HepG2 (cell line): ENCODE measurements around the gene COX5B.

Source experiments
- HMG20B ChIP-seq: conservative IDR thresholded peaks from 2 replicates; pipeline ENCODE4 v1.6.1; 2016; ENCODE audit warnings: missing genetic modification reagents, missing compliant biosample characterization
- HNF4A ChIP-seq: sonication (generic); formaldehyde crosslinking; IDR thresholded peaks from 2 replicates; pipeline ENCODE4 v1.4.0; 2020; ENCODE audit warnings: missing genetic modification reagents
- MAFG ChIP-seq: sonication (generic); formaldehyde crosslinking; IDR thresholded peaks from 2 replicates; pipeline ENCODE4 v1.5.1; 2020; ENCODE audit warnings: mild to moderate bottlenecking, missing genetic modification reagents
- POLR2AphosphoS2 ChIP-seq: IDR thresholded peaks from 2 replicates; pipeline ENCODE4 v1.6.1; 2011; ENCODE audit warnings: low read depth, low read length, improper control_type of control experiment
- TAF1 ChIP-seq: sonication (generic); formaldehyde crosslinking; IDR thresholded peaks from 2 replicates; pipeline ENCODE4 v1.4.0; 2020; ENCODE audit warnings: missing genetic modification reagents
- ZBTB8A ChIP-seq: sonication (generic); formaldehyde crosslinking; IDR thresholded peaks from 2 replicates; pipeline ENCODE4 v1.4.0; 2020; ENCODE audit warnings: mild to moderate bottlenecking, low read depth, missing genetic modification reagents, borderline replicate concordance
- ZFP36 ChIP-seq: fragments of 150-350 bp; IDR thresholded peaks from 2 replicates; pipeline ENCODE4 v1.6.1; 2018; ENCODE audit warnings: borderline replicate concordance, low read length, low read depth; ENCODE audit not compliant: partially characterized antibody
- ZFP41 ChIP-seq: sonication (generic); formaldehyde crosslinking; IDR thresholded peaks from 2 replicates; pipeline ENCODE4 v1.4.0; 2020; ENCODE audit warnings: mild to moderate bottlenecking, missing genetic modification reagents, borderline replicate concordance
- ZNF678 ChIP-seq: sonication (generic); formaldehyde crosslinking; IDR thresholded peaks from 2 replicates; pipeline ENCODE4 v1.4.0; 2020; ENCODE audit warnings: mild to moderate bottlenecking, missing genetic modification reagents
- TF ChIP-seq, protein P1 (sequence below): sonication (generic); formaldehyde crosslinking; IDR thresholded peaks from 2 replicates; pipeline ENCODE4 v1.5.0; 2020; ENCODE audit warnings: mild to moderate bottlenecking, missing genetic modification reagents, moderate library complexity
- TF ChIP-seq, protein P2 (sequence below): sonication (generic); formaldehyde crosslinking; conservative IDR thresholded peaks from 2 replicates; pipeline ENCODE4 v1.4.0; 2020; ENCODE audit warnings: missing genetic modification reagents

DNA sequence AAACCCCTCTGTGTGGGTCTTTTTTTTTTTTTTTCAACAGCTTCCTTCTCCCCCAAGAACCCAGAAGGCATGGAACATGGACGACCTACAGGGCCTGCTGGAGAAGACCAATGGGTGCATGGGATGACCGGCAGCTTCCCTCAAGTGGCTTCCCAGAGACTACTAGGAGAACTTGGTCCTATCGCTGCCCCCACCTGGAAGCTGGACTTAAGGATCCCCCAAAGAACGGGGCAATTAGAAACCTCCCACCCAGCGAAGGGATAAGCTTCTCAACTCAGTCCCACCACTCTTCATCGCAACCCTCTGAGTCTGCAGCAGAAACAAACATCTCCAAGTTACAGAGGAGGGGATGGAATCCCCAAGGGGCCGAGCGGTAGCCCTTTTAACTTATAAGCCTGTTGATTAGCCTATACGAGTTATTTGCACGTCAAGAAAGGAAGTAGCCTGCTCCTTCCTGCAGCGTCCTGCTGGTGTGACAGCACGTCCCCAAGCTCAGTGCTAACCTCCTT, 16.6 kb downstream of the COX5B start:
- TF ChIP-seq ZBTB8A (CRISPR knock-in tag) = no peak
- no peak for TF ChIP-seq TAF1 (CRISPR knock-in tag)
- TF ChIP-seq HNF4A = no peak
- TF ChIP-seq ZFP41 (CRISPR knock-in tag) = no peak
- TF ChIP-seq, protein P1, sequence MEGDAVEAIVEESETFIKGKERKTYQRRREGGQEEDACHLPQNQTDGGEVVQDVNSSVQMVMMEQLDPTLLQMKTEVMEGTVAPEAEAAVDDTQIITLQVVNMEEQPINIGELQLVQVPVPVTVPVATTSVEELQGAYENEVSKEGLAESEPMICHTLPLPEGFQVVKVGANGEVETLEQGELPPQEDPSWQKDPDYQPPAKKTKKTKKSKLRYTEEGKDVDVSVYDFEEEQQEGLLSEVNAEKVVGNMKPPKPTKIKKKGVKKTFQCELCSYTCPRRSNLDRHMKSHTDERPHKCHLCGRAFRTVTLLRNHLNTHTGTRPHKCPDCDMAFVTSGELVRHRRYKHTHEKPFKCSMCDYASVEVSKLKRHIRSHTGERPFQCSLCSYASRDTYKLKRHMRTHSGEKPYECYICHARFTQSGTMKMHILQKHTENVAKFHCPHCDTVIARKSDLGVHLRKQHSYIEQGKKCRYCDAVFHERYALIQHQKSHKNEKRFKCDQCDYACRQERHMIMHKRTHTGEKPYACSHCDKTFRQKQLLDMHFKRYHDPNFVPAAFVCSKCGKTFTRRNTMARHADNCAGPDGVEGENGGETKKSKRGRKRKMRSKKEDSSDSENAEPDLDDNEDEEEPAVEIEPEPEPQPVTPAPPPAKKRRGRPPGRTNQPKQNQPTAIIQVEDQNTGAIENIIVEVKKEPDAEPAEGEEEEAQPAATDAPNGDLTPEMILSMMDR (CRISPR knock-in tag) = peak; percentile 30
- TF ChIP-seq MAFG = no peak
- TF ChIP-seq POLR2AphosphoS2 = no peak
- TF ChIP-seq ZNF678 = no peak
- TF ChIP-seq, protein P2, sequence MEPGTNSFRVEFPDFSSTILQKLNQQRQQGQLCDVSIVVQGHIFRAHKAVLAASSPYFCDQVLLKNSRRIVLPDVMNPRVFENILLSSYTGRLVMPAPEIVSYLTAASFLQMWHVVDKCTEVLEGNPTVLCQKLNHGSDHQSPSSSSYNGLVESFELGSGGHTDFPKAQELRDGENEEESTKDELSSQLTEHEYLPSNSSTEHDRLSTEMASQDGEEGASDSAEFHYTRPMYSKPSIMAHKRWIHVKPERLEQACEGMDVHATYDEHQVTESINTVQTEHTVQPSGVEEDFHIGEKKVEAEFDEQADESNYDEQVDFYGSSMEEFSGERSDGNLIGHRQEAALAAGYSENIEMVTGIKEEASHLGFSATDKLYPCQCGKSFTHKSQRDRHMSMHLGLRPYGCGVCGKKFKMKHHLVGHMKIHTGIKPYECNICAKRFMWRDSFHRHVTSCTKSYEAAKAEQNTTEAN = no peak
- TF ChIP-seq HMG20B (CRISPR knock-in tag) = no peak
- no peak for TF ChIP-seq ZFP36
